HepG2 (cell line): ENCODE measurements around the gene MICAL3. TPM values are rescaled to one million over a fixed set of nuclear protein-coding genes. Genes with fewer than 3 reads are reported as not detected.

Experiments used
- ATF2 ChIP-seq: sonication (generic); formaldehyde crosslinking; IDR thresholded peaks from 2 replicates; pipeline ENCODE4 v1.4.0; 2020; ENCODE audit warnings: missing genetic modification reagents
- E2F1 ChIP-seq: sonication (generic); formaldehyde crosslinking; IDR thresholded peaks from 2 replicates; pipeline ENCODE4 v1.5.0; 2020; ENCODE audit warnings: missing genetic modification reagents
- FOXA1 ChIP-seq, 2 experiments: fragments of 450-650 bp in 1 of 2; sonication (generic) in 1 of 2; formaldehyde crosslinking in 1 of 2; IDR thresholded peaks; 2 replicates each; pipeline versions ENCODE4 v1.4.0 to v1.6.1; 2016 to 2020; ENCODE audit warnings: missing genetic modification reagents in 1 of 2
- JUNB ChIP-seq: sonication (generic); formaldehyde crosslinking; IDR thresholded peaks from 2 replicates; pipeline ENCODE4 v1.8.0; 2022; ENCODE audit warnings: missing genetic modification reagents, mild to moderate bottlenecking, borderline replicate concordance
- KDM5B ChIP-seq: sonication (generic); formaldehyde crosslinking; IDR thresholded peaks from 2 replicates; pipeline ENCODE4 v1.4.0; 2020; ENCODE audit warnings: missing genetic modification reagents, mild to moderate bottlenecking, borderline replicate concordance
- MAFF ChIP-seq: IDR thresholded peaks from 2 replicates; pipeline ENCODE4 v1.6.1; 2011; ENCODE audit warnings: low read depth, low read length, improper control_type of control experiment
- MAZ ChIP-seq, 2 experiments: sonication (generic) in 1 of 2; formaldehyde crosslinking in 1 of 2; IDR thresholded peaks; 2 replicates each; pipeline versions ENCODE4 v1.5.0 to v1.6.1; 2012 to 2020; ENCODE audit warnings: low read depth in 2 of 2, mild to moderate bottlenecking in 2 of 2, borderline replicate concordance in 1 of 2, improper control_type of control experiment in 1 of 2, low read length in 1 of 2, missing genetic modification reagents in 1 of 2, moderate library complexity in 1 of 2
- SMARCC2 ChIP-seq: fragments of 450-650 bp; IDR thresholded peaks from 2 replicates; pipeline ENCODE4 v1.6.1; 2017; ENCODE audit warnings: antibody characterized with exemption, mild to moderate bottlenecking
- SNAI1 ChIP-seq: sonication (generic); formaldehyde crosslinking; IDR thresholded peaks from 2 replicates; pipeline ENCODE4 v1.5.0; 2020; ENCODE audit warnings: mild to moderate bottlenecking, missing genetic modification reagents, borderline replicate concordance
- THAP11 ChIP-seq: IDR thresholded peaks from 2 replicates; pipeline ENCODE4 v1.6.1; 2016; ENCODE audit warnings: missing biosample characterization, missing genetic modification reagents
- ZBTB40 ChIP-seq, 2 experiments: fragments of 450-650 bp in 1 of 2; sonication (generic) in 1 of 2; formaldehyde crosslinking in 1 of 2; IDR thresholded peaks; 2 replicates each; pipeline versions ENCODE4 v1.6.1 to v1.8.0; 2016 to 2022; ENCODE audit warnings: antibody characterized with exemption in 1 of 2, mild to moderate bottlenecking in 1 of 2, missing genetic modification reagents in 1 of 2
- ZNF143 ChIP-seq: sonication (generic); formaldehyde crosslinking; IDR thresholded peaks from 2 replicates; pipeline ENCODE4 v1.4.0; 2020; ENCODE audit warnings: missing genetic modification reagents
- ZNF441 ChIP-seq: sonication (generic); formaldehyde crosslinking; IDR thresholded peaks from 2 replicates; pipeline ENCODE4 v1.7.0; 2021; ENCODE audit warnings: missing genetic modification reagents, borderline replicate concordance
- ZNF556 ChIP-seq: sonication (generic); formaldehyde crosslinking; IDR thresholded peaks from 2 replicates; pipeline ENCODE4 v1.4.0; 2020; ENCODE audit warnings: mild to moderate bottlenecking, missing genetic modification reagents, borderline replicate concordance
- ZNF670 ChIP-seq: sonication (generic); formaldehyde crosslinking; IDR thresholded peaks from 2 replicates; pipeline ENCODE4 v1.8.0; 2022; ENCODE audit warnings: mild to moderate bottlenecking, missing genetic modification reagents, borderline replicate concordance
- ZNF678 ChIP-seq: sonication (generic); formaldehyde crosslinking; IDR thresholded peaks from 2 replicates; pipeline ENCODE4 v1.4.0; 2020; ENCODE audit warnings: mild to moderate bottlenecking, missing genetic modification reagents
- polyA plus RNA-seq, 8 experiments: library from polyadenylated mRNA; depleted of rRNA in 3 of 8; stranded (reverse) in 7 of 8; unstranded in 1 of 8; fragments of >200 nt; fragmentation: Illumina TruSeq in 4 of 8; extraction: Trizol in 4 of 8; gene quantifications; 2 replicates each; pipeline versions ENCODE4 v1.2.1 to v1.2.3, GENCODE V29; 2011 to 2016; ENCODE audit warnings: low read depth in 4 of 8, missing spikeins in 1 of 8, mixed read lengths in 1 of 8; ENCODE audit not compliant: insufficient read depth in 1 of 8
- total RNA-seq, 5 experiments: library from RNA; depleted of rRNA; stranded (reverse); fragments of >200 nt; fragmentation: Illumina TruSeq; extraction: Trizol; gene quantifications; 2 replicates each; pipeline ENCODE4 v1.2.3, GENCODE V29; 2016; ENCODE audit warnings: low read depth in 1 of 5

The MICAL3 gene
- total and polyA plus RNA-seq, 2 of the 13 experiments (the other 11 are each of a cell fraction or from before 2014, with no cell fraction given) = 5.3 to 12.5 TPM

GRCh38 chr22:17938484-17938924, 85.9 kb downstream of the MICAL3 start (continued):
- TF ChIP-seq ATF2 (CRISPR knock-in tag) (0 out of 2 replicates have a peak, but pooled peaks have one; percentile 44), SMARCC2 (no peak), SNAI1 (CRISPR knock-in tag) (no peak), MAFF (no peak), ZNF678 (no peak), ZNF670 (CRISPR knock-in tag) (no peak), KDM5B (CRISPR knock-in tag) (peak; percentile 20; the same call in 1 of the 2 replicates), ZNF143 (no peak), THAP11 (0 out of 2 replicates have a peak, but pooled peaks have one; percentile 43), ZBTB40 (IDR thresholded peaks at IDR 0.05) (no peak), ZBTB40 (CRISPR knock-in tag; IDR thresholded peaks at IDR 0.05) (no peak), E2F1 (no peak), MAZ (IDR thresholded peaks at IDR 0.05; ENCODE audit: borderline replicate concordance, low read depth, low read length) (no peak), MAZ (CRISPR knock-in tag; IDR thresholded peaks at IDR 0.05; ENCODE audit: low read depth) (0 out of 2 replicates have a peak, but pooled peaks have one; percentile 38), FOXA1 (IDR thresholded peaks at IDR 0.05) (no peak), FOXA1 (CRISPR knock-in tag; IDR thresholded peaks at IDR 0.05) (no peak), ZNF556 (CRISPR knock-in tag) (no peak), JUNB (no peak), ZNF441 (CRISPR knock-in tag) (no peak)
